K562 (cell line): ENCODE results near the gene PEX19. TPM values are rescaled to one million over a fixed set of nuclear protein-coding genes. Genes with fewer than 3 reads are reported as not detected.

Source experiments
- ARID2 ChIP-seq: fragments of 450-650 bp; IDR thresholded peaks from 2 replicates; pipeline ENCODE4 v1.6.1; 2017; ENCODE audit warnings: antibody characterized with exemption, mild to moderate bottlenecking
- C11orf30 ChIP-seq: fragments of 450-650 bp; IDR thresholded peaks from 2 replicates; pipeline ENCODE4 v1.6.1; 2016; ENCODE audit warnings: low read depth, mild to moderate bottlenecking
- HMGN3 ChIP-seq: IDR thresholded peaks from 2 replicates; pipeline ENCODE4 v1.6.1; 2011; ENCODE audit warnings: borderline replicate concordance, low read depth, mild to moderate bottlenecking, mixed read lengths, low read length; ENCODE audit not compliant: insufficient read length; ENCODE audit errors: extremely low read depth
- KDM4B ChIP-seq, 2 experiments: fragments of 450-650 bp in 1 of 2; sonication (generic) in 1 of 2; IDR thresholded peaks; 2 replicates each; pipeline ENCODE4 v1.6.1; 2016 to 2017; ENCODE audit warnings: borderline replicate concordance in 2 of 2, antibody characterized with exemption in 1 of 2, low read depth in 1 of 2, mild to moderate bottlenecking in 1 of 2
- MAFF ChIP-seq: IDR thresholded peaks from 2 replicates; pipeline ENCODE4 v1.6.1; 2012; ENCODE audit warnings: low read length, improper control_type of control experiment
- MAFG ChIP-seq: fragments of 450-650 bp; conservative IDR thresholded peaks from 2 replicates; pipeline ENCODE4 v1.6.1; 2016; ENCODE audit warnings: missing genetic modification characterization, missing compliant biosample characterization
- MAFK ChIP-seq: IDR thresholded peaks from 2 replicates; pipeline ENCODE4 v1.6.1; 2011; ENCODE audit warnings: low read length, improper control_type of control experiment
- PPARD ChIP-seq: fragments of 250-450 bp; sonication (Bioruptor Pico); IDR thresholded peaks from 2 replicates; pipeline ENCODE4 v1.8.0; 2022; ENCODE audit warnings: inconsistent platforms, mild to moderate bottlenecking, moderate library complexity
- RAD51 ChIP-seq: fragments of 450-650 bp; IDR thresholded peaks from 2 replicates; pipeline ENCODE4 v1.7.1; 2016; ENCODE audit warnings: low read depth, mild to moderate bottlenecking, borderline replicate concordance
- RBM14 ChIP-seq: fragments of 200-400 bp; formaldehyde crosslinking; IDR thresholded peaks from 2 replicates; pipeline ENCODE4 v1.6.1; 2018; ENCODE audit warnings: low read depth, mild to moderate bottlenecking, low read length, moderate library complexity, borderline replicate concordance; ENCODE audit not compliant: insufficient read depth
- RBM34 ChIP-seq: fragments of 200-400 bp; formaldehyde crosslinking; IDR thresholded peaks from 2 replicates; pipeline ENCODE4 v1.6.1; 2018; ENCODE audit warnings: low read length, borderline replicate concordance; ENCODE audit not compliant: insufficient read depth
- SMARCA4 ChIP-seq: fragments of 450-650 bp; IDR thresholded peaks from 2 replicates; pipeline ENCODE4 v1.6.1; 2016
- TBP ChIP-seq: optimal IDR thresholded peaks from 2 replicates; pipeline ENCODE3; 2011; ENCODE audit warnings: low read depth, low read length, improper control_type of control experiment
- TCF3 ChIP-seq: sonication (generic); formaldehyde crosslinking; IDR thresholded peaks from 2 replicates; pipeline ENCODE4 v1.4.0; 2020; ENCODE audit warnings: mild to moderate bottlenecking, missing genetic modification reagents
- ZC3H11A ChIP-seq: IDR thresholded peaks from 2 replicates; pipeline ENCODE4 v1.6.1; 2012; ENCODE audit warnings: low read depth, low read length, improper control_type of control experiment
- ZFX ChIP-seq: sonication (generic); formaldehyde crosslinking; IDR thresholded peaks from 2 replicates; pipeline ENCODE4 v1.8.0; 2022; ENCODE audit warnings: mild to moderate bottlenecking, missing genetic modification reagents, moderate library complexity
- ZNF561 ChIP-seq: fragments of 450-650 bp; formaldehyde crosslinking; conservative IDR thresholded peaks from 2 replicates; pipeline ENCODE4 v1.4.0; 2020; ENCODE audit warnings: mild to moderate bottlenecking, moderate library complexity
- polyA plus RNA-seq, 8 experiments: library from polyadenylated mRNA; depleted of rRNA in 4 of 8; stranded (reverse) in 5 of 8; unstranded in 3 of 8; fragments of >200 nt; fragmentation: Nextera tagmentation in 2 of 8; fragmentation: Illumina TruSeq in 1 of 8; extraction: Ambion mirVana in 2 of 8; extraction: Trizol in 1 of 8; gene quantifications; 2 replicates each; pipeline versions ENCODE4 v1.2.1 to v1.2.3, GENCODE V29; 2011 to 2014; ENCODE audit warnings: inconsistent platforms in 1 of 8, missing spikeins in 1 of 8
- total RNA-seq, 7 experiments: library from RNA; depleted of rRNA in 6 of 7; stranded (reverse); fragments of >200 nt in 6 of 7; fragmentation: Illumina TruSeq in 2 of 7; extraction: Trizol in 2 of 7; gene quantifications; 2 replicates each; pipeline versions ENCODE4 v1.2.1 to v1.2.3, GENCODE V29; 2011 to 2021; ENCODE audit warnings: low replicate concordance in 1 of 7
- TF ChIP-seq, protein P1 (sequence below): IDR thresholded peaks from 2 replicates; pipeline ENCODE4 v1.6.1; 2011; ENCODE audit warnings: borderline replicate concordance, low read depth, mild to moderate bottlenecking, moderate library complexity, low read length; ENCODE audit not compliant: insufficient read depth, poor library complexity, severe bottlenecking
- TF ChIP-seq, protein P2 (sequence below): fragments of 250-450 bp; sonication (Bioruptor Pico); IDR thresholded peaks from 2 replicates; pipeline ENCODE4 v1.4.0; 2020; ENCODE audit warnings: mild to moderate bottlenecking, moderate library complexity

Gene PEX19
- total and polyA plus RNA-seq, 9 of the 15 experiments (the other 6 are each of a cell fraction or from before 2014, with no cell fraction given) = 32.5 to 103 (median 59.8) TPM

- TF ChIP-seq, protein P1, sequence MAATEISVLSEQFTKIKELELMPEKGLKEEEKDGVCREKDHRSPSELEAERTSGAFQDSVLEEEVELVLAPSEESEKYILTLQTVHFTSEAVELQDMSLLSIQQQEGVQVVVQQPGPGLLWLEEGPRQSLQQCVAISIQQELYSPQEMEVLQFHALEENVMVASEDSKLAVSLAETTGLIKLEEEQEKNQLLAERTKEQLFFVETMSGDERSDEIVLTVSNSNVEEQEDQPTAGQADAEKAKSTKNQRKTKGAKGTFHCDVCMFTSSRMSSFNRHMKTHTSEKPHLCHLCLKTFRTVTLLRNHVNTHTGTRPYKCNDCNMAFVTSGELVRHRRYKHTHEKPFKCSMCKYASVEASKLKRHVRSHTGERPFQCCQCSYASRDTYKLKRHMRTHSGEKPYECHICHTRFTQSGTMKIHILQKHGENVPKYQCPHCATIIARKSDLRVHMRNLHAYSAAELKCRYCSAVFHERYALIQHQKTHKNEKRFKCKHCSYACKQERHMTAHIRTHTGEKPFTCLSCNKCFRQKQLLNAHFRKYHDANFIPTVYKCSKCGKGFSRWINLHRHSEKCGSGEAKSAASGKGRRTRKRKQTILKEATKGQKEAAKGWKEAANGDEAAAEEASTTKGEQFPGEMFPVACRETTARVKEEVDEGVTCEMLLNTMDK = no peak
- TF ChIP-seq MAFK = peak; percentile 77
- peak; percentile 77 for TF ChIP-seq MAFF
- no peak for TF ChIP-seq ZNF561
- peak; percentile 68 for TF ChIP-seq MAFG (tag)
- TF ChIP-seq TCF3 (CRISPR knock-in tag) = no peak
- TF ChIP-seq RBM34 = no peak
- no peak for TF ChIP-seq PPARD
- TF ChIP-seq SMARCA4 = no peak
- peak; percentile 78 for TF ChIP-seq C11orf30
- no peak for TF ChIP-seq ARID2
- TF ChIP-seq ZC3H11A = no peak
- TF ChIP-seq RBM14 = no peak
- no peak for TF ChIP-seq HMGN3
- no peak for TF ChIP-seq TBP
- no peak for TF ChIP-seq KDM4B (IDR thresholded peaks at IDR 0.05; ENCODE audit: borderline replicate concordance in 2 of 2, low read depth in 1 of 2)
- TF ChIP-seq, protein P2, sequence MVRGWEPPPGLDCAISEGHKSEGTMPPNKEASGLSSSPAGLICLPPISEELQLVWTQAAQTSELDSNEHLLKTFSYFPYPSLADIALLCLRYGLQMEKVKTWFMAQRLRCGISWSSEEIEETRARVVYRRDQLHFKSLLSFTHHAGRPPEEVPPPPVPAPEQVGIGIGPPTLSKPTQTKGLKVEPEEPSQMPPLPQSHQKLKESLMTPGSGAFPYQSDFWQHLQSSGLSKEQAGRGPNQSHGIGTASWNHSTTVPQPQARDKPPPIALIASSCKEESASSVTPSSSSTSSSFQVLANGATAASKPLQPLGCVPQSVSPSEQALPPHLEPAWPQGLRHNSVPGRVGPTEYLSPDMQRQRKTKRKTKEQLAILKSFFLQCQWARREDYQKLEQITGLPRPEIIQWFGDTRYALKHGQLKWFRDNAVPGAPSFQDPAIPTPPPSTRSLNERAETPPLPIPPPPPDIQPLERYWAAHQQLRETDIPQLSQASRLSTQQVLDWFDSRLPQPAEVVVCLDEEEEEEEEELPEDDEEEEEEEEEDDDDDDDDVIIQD (CRISPR knock-in tag) = no peak
- TF ChIP-seq RAD51 = no peak
- TF ChIP-seq ZFX = no peak
These were observed 47.6 kb upstream of the PEX19 start (continued) for GRCh38 chr1:160332516-160332915.
